ENCODE data around the gene MIOS.
"Not testable (repeated sequence)": the region's sequence is repeated elsewhere in the genome, so short reads cannot be mapped to it uniquely, and the experiment has no call there.

MIOS gene

GRCh38 chr7:7647495-7648036 lies 80.9 kb downstream of the MIOS start:
- DNase-seq (ENCODE audit: low spot score), result no peak
- TF ChIP-seq CTCF (IDR thresholded peaks at IDR 0.05; ENCODE audit: extremely low read depth, missing control alignments), result no peak

GRCh38 chr7:7650682-7651206 lies 84.1 kb downstream of the MIOS start:
- DNase-seq (ENCODE audit: low spot score), result no peak
- TF ChIP-seq CTCF (IDR thresholded peaks at IDR 0.05; ENCODE audit: extremely low read depth, missing control alignments), result no peak

- TF ChIP-seq CTCF (IDR thresholded peaks at IDR 0.05; ENCODE audit: extremely low read depth, missing control alignments), result no peak
Observed at GRCh38 chr7:7651479-7651878, 84.8 kb downstream of the MIOS start.

GRCh38 chr7:7652798-7653540 lies 86.3 kb downstream of the MIOS start:
- no peak for TF ChIP-seq CTCF (IDR thresholded peaks at IDR 0.05; ENCODE audit: extremely low read depth, missing control alignments)
- no peak for DNase-seq (ENCODE audit: low spot score)

More at GRCh38 chr7:7651479-7651878, 84.8 kb downstream of the MIOS start:
- no peak for DNase-seq (ENCODE audit: low spot score)

GRCh38 chr7:7653593-7654187 lies 87.0 kb downstream of the MIOS start:
- DNase-seq (ENCODE audit: low spot score), result peak; percentile 10
- TF ChIP-seq CTCF (IDR thresholded peaks at IDR 0.05; ENCODE audit: extremely low read depth, missing control alignments), result peak; percentile 15

GRCh38 chr7:7654964-7655715 lies 88.5 kb downstream of the MIOS start:
- DNase-seq (ENCODE audit: low spot score), result no peak
- TF ChIP-seq CTCF (IDR thresholded peaks at IDR 0.05; ENCODE audit: extremely low read depth, missing control alignments), result no peak

GRCh38 chr7:7656459-7656858 lies 89.8 kb downstream of the MIOS start:
- not testable (repeated sequence) for DNase-seq (ENCODE audit: low spot score)
